ENCODE results near the gene NOX4.

NOX4 gene

DNA sequence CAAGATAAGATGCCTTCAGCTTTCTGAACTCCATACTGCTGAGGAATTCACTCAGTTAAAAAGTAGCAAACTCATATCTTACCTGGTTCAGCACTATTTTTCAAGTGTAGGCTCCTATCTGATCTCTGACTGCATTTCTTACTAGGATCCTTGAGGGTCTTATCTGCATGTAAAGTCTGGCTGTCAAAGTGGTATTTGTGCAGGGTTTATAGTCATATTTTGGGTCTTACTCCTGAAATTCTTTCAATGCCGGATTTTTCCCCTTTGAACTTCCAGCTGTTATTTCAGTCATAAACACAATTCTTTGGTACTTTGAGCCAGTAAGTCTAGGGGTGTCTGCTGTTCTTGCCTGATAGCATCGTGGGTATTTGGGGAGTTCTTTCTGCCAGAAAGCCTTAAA, 25.3 kb upstream of the NOX4 start:
- 0 out of 2 replicates have a peak, but pooled peaks cover 8% of the 10 kb centered on the region for H3K9me3 ChIP-seq (ENCODE audit: insufficient read depth, low read length)
- no peak overlapping the region for H3K4me2 ChIP-seq (ENCODE audit: low read length)
- H3K9ac ChIP-seq (ENCODE audit: low read length), result no peak overlapping the region
- no peak overlapping the region for H3K27ac ChIP-seq (ENCODE audit: low read length)
- H4K20me1 ChIP-seq (ENCODE audit: insufficient read depth, low read length), result no peaks in the 10 kb centered on the region
- peaks cover 2% of the 10 kb centered on the region; the same call in 1 of the 2 replicates for H3K4me1 ChIP-seq (ENCODE audit: low read length)
- no peak for TF ChIP-seq CTCF (IDR thresholded peaks at IDR 0.05; ENCODE audit: low read depth, low read length)
- no peak for TF ChIP-seq EZH2phosphoT487 (IDR thresholded peaks at IDR 0.05; ENCODE audit: low read depth)
- no peak overlapping the region for H3K4me3 ChIP-seq (ENCODE audit: low read length)
- H2AFZ ChIP-seq (ENCODE audit: low read depth, low read length), result no peak overlapping the region
- H3K36me3 ChIP-seq (replicated peaks; ENCODE audit: low read depth, low read length), result no peaks in the 10 kb centered on the region
- no peaks in the 10 kb centered on the region for H3K79me2 ChIP-seq (ENCODE audit: low read length)
- no peaks in the 10 kb centered on the region for H3K27me3 ChIP-seq (ENCODE audit: low read depth, low read length)

DNA sequence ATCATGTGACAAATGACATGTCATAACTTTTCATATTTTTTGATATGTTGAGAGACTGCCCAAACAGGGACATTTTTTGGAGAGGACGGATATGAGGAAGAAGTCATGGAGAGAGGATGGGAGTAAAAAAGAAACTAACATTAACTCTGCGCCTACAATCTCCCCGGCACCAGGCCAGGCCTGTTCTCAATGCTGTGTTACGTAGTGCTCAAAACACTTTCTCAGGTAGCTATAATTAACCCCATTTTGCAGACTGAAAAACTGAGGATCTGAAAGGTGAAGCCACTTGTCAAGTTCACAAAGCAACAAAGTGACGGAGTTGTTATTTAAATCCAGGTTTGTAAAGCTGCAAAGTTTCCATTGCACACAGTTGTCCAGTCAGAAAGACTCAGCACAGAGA, 17.4 kb upstream of the NOX4 start:
- no peaks in the 10 kb centered on the region for H3K36me3 ChIP-seq (replicated peaks; ENCODE audit: low read depth, low read length)
- no peak overlapping the region for H3K4me2 ChIP-seq (ENCODE audit: low read length)

DNA sequence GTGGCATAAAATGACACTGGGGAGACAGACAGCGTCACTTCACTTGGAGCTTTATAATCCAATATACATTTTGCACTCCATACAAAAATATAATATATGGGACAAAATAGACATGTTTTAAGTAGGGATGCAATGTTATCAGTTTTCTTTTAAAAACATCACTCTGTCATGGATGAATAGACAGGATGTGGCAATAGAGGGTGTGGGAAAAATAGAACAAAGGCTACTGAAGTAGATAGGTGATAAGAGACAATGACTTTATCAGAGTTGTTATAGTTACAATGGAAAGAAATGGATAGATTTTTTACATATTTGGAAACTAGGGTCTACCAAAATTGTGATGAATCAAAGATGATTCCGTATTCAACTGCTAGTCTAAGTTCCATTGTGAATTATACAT, 13.1 kb upstream of the NOX4 start:
- no peaks in the 10 kb centered on the region for H3K36me3 ChIP-seq (replicated peaks; ENCODE audit: low read depth, low read length)
- no peak overlapping the region for H2AFZ ChIP-seq (ENCODE audit: low read depth, low read length)
- no peak overlapping the region for H3K9ac ChIP-seq (ENCODE audit: low read length)
- no peaks in the 10 kb centered on the region for H3K79me2 ChIP-seq (ENCODE audit: low read length)
- TF ChIP-seq EZH2phosphoT487 (IDR thresholded peaks at IDR 0.05; ENCODE audit: low read depth) (no peak), CTCF (IDR thresholded peaks at IDR 0.05; ENCODE audit: low read depth, low read length) (no peak)
- H3K4me3 ChIP-seq (ENCODE audit: low read length), result no peak overlapping the region
- H4K20me1 ChIP-seq (ENCODE audit: insufficient read depth, low read length), result no peaks in the 10 kb centered on the region
- H3K9me3 ChIP-seq (ENCODE audit: insufficient read depth, low read length), result no peaks in the 10 kb centered on the region
- no peaks in the 10 kb centered on the region for H3K27me3 ChIP-seq (ENCODE audit: low read depth, low read length)
- H3K4me1 ChIP-seq (ENCODE audit: low read length), result no peaks in the 10 kb centered on the region
- no peak overlapping the region for H3K27ac ChIP-seq (ENCODE audit: low read length)
- H3K4me2 ChIP-seq (ENCODE audit: low read length), result no peak overlapping the region

More for the DNA sequence above, 17.4 kb upstream of the NOX4 start:
- Histone ChIP-seq H3K27ac (ENCODE audit: low read length) (no peak overlapping the region), H3K79me2 (ENCODE audit: low read length) (no peaks in the 10 kb centered on the region), H4K20me1 (ENCODE audit: insufficient read depth, low read length) (no peaks in the 10 kb centered on the region), H2AFZ (ENCODE audit: low read depth, low read length) (no peak overlapping the region), H3K27me3 (ENCODE audit: low read depth, low read length) (no peaks in the 10 kb centered on the region), H3K9ac (ENCODE audit: low read length) (no peak overlapping the region), H3K4me3 (ENCODE audit: low read length) (no peak overlapping the region), H3K4me1 (ENCODE audit: low read length) (peaks cover 5% of the 10 kb centered on the region; the same call in 1 of the 2 replicates), H3K9me3 (ENCODE audit: insufficient read depth, low read length) (no peaks in the 10 kb centered on the region)
- TF ChIP-seq EZH2phosphoT487 (IDR thresholded peaks at IDR 0.05; ENCODE audit: low read depth) (no peak), CTCF (IDR thresholded peaks at IDR 0.05; ENCODE audit: low read depth, low read length) (no peak)

DNA sequence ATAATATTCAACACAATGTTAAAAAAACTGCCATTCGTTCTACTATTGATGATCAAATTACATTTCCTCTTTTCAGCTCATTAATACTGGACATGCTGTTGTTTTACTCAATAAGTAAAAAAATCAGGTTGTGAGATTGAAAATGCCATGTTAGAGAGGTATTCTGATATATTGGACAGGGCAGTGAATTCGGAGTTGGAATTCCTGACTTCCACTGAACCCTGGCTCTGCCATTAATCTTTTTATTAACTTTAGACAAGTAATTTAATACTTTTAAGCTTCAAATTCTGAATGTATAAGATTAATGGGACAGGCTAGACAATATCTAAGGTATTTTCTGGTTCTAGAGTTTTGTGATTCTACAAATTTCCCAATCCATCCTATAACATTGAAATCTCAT, 12.2 kb upstream of the NOX4 start:
- Histone ChIP-seq H3K27ac (ENCODE audit: low read length) (no peak overlapping the region), H3K27me3 (ENCODE audit: low read depth, low read length) (no peaks in the 10 kb centered on the region), H3K4me2 (ENCODE audit: low read length) (no peak overlapping the region), H3K9me3 (ENCODE audit: insufficient read depth, low read length) (no peaks in the 10 kb centered on the region), H3K9ac (ENCODE audit: low read length) (no peak overlapping the region), H3K79me2 (ENCODE audit: low read length) (no peaks in the 10 kb centered on the region), H4K20me1 (ENCODE audit: insufficient read depth, low read length) (no peaks in the 10 kb centered on the region), H3K4me1 (ENCODE audit: low read length) (no peaks in the 10 kb centered on the region), H2AFZ (ENCODE audit: low read depth, low read length) (no peak overlapping the region), H3K4me3 (ENCODE audit: low read length) (no peak overlapping the region), H3K36me3 (replicated peaks; ENCODE audit: low read depth, low read length) (no peaks in the 10 kb centered on the region)
- TF ChIP-seq CTCF (IDR thresholded peaks at IDR 0.05; ENCODE audit: low read depth, low read length), result no peak
- TF ChIP-seq EZH2phosphoT487 (IDR thresholded peaks at IDR 0.05; ENCODE audit: low read depth), result no peak

Measured in OCI-LY3 (cell line).